A172 (cell line): ENCODE measurements around the gene GATB. TPM values are rescaled to one million over a fixed set of nuclear protein-coding genes. Genes with fewer than 3 reads are reported as not detected.
A peak's percentile ranks its signal among the peaks of the same experiment; 100 is the strongest.

Experiments used
- DNase-seq: peaks from one replicate; pipeline ENCODE4 v3.0.0-alpha.2; 2015; ENCODE audit warnings: low spot score
- total RNA-seq: library from RNA; depleted of rRNA; stranded (reverse); fragments of >200 nt; shearing (Covaris generic); gene quantifications from 2 replicates; pipeline ENCODE4 v1.2.3, GENCODE V29; 2014

The GATB gene
- total RNA-seq, 1 experiment from 2014 or later = 22.6 TPM

DNA sequence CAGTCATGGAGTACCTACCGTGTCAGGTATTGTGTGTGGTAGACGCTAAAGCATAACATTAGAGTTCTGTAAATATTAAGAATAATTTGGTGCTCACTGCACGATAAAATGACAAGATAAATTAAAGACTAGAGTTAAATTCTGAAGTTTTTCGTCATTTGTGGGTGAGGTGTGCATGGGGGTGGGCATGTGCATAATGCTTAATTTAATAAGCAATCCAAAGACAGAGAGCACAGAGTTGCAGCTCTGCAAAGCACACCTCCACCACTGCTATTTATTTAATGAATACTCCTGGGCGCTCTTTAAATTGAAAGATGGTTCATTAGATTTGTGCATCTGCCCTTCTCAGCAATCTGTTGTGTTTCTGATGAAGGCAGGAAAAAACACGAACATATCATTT, 62.6 kb downstream of the GATB start:
- DNase-seq = no peak

DNA sequence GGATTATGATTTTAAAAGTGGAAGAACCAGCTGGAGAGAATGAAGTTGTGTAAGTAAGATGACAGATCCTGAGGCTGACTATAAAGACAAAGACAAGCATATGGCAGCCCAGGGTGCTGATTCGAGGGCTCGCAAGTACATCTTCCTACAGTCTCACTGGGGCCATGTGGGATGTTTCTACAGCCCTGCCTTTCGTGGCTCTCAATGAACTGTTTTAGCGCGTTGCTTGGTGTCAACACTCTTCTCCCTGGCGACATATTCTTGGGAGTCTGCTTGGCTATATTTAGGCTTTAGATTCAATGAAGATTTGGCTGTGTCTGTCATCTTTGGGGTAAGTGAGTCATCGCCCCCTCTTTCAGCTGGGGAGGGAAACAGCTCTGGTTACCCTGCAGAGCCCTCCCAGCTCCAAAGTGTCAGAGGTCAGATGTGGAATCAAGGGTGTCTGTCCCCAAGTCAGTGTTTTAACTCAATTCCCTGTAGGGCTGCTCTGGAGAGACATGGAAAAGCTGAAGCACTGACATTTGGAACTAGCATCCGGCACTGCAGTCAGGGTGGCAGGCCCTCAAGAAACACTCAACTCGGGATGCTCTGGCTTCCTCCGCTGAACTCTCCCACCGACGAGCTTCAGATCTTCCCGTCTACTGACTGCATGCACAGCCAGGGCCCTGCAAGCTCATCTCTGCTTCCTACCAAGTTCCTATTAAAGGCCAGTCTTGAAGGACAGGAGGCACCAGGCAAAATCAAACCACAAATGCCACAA, 65.7 kb downstream of the GATB start:
- no peak for DNase-seq

GRCh38 chr4:151692821-151693673, 67.8 kb downstream of the GATB start:
- DNase-seq = no peak

DNA sequence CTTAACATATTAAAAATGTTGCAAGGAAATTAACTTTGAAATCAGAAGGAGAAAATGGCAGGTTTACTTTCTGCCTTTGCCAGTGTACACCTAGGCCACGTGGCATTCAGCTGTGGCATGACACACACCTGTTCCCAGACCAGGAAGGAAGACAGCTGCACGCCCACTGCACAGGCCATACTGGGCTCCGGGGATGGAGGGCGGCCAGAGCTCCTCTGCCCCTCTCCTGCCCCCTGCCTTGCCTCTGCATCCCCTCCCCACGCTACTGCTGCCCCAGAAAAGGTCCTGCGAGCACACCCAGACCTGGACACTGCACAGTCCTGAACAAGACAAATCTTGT, 68.4 kb downstream of the GATB start:
- DNase-seq = no peak

DNA sequence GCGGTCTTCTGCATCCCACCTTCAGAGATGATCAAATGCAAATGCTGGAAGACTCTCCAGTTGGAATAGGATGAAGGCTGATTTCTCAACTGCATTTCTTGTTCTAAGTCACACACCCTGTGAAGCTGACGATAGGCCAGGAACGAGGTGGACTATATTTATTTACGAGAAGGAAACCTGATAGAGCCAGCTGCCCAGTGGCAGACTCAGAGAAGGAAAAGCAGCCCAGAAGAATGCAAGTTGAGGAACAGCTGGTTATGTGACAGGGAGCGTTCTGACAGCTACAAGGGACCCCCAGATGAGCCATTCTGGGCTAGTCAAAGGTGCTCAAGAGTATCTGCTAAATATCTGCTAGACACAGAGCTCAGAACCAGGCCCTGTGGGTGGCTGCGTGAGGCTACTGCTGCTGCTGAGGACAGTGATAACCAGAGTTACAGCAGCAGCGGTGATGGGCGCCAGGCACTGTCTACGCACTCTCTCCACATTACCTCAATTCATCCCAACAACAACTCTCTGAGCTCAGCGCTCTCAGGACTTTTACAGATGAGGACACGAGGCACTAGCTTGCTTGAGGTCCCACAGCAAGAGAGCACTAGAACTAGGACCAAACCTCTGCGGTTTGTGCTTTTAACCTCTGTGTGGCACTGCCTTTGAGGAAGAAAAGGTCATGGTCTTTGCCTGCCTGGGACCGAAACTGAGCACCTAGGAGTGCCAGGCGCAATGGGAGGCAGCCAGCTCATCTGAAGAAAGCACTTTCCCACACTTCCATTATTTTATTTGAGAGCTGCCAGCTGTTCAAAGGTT, 69.0 kb downstream of the GATB start:
- no peak for DNase-seq

GRCh38 chr4:151690876-151691275, 69.9 kb downstream of the GATB start:
- no peak for DNase-seq

DNA sequence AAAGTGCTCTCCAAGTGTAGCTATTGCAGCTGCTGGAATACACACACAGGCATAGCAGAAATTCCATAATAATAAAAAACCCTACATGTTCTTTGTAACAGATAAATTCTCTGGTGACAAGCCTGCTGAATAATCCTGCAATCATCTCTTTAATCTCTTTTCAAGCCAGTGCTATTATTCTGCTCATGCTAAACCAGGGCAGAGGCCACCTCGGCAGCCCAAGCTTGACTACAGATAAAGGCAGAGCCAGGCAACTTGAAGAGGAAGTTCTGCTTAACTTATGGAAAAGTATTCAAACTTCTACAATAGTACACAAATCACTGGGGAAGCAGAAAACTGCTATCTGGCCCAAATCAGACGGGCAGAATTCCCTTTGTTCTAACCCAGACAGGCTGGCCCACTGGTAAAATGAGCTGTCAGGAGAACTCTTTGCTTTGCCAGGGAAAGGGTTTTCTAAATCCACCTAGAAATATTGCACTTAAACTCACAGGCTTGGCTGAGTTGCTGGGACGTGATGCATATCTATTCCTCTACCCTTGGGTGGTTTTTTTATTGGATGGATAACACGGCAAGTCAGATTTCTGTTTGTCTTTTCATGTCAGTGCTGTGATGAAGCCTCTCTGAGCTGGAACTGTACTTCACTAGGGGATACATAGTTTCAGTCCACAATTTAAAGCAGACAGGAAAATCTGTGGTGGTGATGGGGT, 70.5 kb downstream of the GATB start:
- no peak for DNase-seq

DNA sequence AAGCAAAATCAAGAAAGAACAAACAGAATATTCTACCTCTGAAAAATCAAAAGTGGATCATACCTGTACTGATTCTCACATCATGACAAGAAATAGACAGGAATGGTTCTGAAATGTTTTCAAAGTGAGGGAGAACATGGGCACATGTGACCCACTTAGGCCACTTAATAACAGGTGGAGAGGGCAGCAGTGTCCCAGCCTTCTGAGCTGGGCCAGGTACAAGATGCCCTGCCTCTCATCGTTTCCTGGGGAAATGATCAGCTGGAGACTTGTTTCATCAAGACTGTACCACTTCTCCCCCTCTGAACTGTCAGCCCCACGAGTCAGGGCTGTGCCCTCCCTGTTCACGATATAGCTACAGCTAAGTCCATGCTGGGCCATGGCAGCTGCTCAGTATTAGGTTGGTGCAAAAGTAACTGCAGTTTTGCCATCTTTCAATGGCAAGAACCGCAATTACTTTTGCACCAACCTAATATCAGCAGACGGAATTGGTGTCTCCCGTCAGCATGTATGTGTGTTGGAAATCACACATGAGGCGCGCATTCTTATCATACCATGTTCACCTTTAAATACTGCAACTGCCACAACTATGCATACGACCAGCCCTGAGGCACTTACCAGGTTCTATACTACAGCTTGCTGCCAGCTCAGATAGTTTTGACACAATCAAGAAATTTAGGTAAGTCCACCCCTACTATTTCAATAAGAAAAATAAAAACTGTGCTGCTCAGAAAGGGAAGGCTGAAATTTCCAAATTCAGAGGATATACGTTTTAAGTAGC, 71.4 kb downstream of the GATB start:
- DNase-seq = no peak

DNA sequence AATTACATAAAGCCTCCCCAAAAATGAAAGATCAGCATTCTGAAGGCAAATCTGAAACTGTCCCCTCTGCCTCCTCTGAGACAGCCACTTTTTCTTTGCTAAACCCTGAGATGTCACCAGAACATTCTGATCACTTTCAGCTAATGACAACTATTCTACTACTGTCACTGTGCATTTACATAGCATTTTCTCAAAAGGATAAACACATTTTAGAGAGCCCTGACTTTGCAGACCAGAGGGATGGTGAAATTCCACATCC, 72.1 kb downstream of the GATB start:
- no peak for DNase-seq

DNA sequence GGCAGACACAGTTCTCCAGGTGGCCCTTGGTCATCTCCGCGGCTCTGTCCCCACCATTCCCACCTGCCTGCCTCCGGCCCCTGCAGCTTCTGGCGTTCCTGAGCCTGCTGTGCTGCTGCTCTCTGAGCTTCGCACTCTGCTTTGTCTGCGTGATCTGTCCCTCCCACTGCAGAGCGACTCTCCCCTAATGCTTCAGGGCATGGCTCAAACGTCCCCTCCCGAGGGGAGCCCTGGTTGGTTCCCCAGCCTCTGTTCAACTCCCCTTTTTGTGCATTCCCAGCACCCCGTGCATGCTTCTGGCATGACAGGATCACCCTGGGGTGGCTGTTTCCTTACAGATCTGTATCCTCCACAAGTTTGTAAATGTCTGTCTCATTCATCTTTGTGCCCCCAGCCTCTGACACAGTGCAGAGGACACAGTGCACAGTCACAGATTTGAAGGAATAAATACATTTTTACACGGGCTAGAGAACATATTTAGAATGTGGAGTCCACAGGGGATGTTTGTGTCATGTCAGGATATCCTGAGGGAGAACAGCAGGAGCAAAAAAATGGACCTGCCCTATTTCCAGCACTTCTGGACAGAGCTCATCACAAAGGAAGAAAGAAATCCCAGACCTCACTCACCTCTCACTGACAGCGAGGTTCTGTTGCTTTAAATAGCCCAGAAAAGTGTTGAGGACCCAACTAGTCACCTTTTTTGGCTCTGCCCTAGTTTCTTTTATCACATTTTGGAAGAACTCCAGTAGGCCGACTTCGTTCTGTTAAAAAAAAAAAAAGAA, 72.6 kb downstream of the GATB start:
- DNase-seq = no peak

- DNase-seq = peak; percentile 19
These were observed 73.7 kb downstream of the GATB start for GRCh38 chr4:151687021-151687640.

DNA sequence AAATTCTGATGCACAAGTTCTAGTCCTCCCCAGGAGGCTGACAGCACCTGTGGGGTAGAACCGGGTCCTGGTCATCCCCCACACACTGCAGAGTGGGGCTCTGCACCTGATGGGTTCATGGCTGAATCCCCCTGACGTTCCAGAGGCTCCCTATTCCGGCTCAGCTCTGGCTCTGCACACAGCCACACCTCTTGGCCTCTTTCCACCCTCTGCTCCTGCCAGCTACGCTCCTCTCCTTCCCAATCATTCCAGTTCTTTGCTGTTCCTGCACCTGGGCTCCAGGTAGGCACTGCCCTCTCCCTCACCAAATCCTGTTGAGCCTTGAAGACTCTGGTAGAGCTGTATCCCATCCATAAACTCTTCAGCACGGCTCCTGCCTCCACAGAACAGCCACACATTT, 75.5 kb downstream of the GATB start:
- no peak for DNase-seq

DNA sequence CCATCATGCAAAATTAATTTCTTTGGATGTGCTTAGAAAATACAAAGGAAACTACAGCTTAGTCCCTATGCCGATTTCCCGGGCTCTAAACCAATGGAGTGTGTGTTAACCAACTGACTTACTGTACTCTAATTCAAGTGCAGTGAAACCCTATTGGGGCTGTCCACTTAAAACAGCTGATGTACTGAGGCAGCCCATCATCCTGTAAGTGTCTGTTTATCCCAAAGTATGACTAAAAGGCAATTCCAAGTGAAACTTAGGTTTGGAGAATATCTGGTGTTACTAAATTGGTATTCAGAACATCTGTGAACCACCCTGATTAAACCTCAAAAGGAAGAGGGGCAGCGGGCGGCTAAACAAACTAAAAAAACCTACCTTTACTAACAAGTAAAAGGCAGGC, 79.7 kb downstream of the GATB start:
- DNase-seq = no peak

DNA sequence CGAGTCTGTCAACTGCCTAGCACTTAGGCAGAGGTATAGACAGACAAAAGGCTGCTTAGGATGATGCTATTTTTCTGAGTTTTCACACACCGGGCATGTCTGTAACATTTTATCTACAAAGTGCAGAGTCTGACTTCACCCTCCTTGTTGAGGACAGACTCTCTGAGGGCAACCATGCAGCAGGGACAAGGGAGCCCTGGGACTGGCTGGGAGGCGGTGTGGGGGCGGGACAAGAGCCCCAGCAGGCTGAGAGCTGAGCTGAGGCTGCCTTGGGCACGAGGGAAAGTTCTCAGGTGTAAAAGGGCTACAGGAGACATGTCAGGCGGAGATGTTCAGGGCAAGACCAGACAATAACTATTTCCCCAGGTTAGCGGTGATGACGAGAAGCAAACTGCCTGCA, 81.6 kb downstream of the GATB start:
- DNase-seq = no peak

DNA sequence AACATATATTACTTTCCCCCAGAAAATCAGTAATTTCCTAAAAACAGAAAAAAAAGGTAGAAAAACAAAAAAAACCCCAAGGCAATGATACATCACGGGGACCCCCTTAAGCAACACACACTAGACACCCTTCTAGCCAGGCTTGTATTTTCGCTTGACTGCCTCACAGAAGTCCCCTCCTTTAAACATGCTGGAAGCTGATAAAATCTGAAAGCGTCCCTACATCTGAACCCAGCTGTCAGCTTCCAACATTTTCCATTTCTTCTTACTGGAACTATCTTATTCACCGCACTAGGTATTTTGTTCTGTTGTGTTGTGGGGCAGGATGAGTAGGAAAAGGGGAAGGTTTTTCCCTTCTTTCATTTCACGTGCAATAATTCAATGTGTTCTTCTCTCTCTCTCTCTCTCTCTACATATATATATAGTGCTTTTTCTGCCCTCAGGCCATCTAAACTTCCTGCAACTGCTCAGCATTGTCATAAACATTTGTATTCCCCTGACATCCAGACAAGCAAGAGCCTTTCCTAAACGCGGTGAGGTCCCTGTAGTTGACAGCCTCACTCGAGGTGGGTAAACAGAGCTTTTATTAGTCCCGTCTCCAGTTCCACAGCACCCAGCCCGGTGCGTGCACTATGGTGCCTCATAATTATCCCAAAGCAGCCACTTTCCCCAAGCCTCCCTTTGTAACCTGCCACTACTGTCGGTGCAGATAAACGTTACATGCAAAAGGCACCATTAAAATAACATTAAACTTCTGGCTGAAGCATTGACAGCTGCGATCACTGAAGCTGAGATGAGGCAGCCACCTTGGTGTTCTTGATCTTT, 82.5 kb downstream of the GATB start:
- no peak for DNase-seq

- DNase-seq = no peak
These were observed 83.6 kb downstream of the GATB start for GRCh38 chr4:151677193-151677592.

DNA sequence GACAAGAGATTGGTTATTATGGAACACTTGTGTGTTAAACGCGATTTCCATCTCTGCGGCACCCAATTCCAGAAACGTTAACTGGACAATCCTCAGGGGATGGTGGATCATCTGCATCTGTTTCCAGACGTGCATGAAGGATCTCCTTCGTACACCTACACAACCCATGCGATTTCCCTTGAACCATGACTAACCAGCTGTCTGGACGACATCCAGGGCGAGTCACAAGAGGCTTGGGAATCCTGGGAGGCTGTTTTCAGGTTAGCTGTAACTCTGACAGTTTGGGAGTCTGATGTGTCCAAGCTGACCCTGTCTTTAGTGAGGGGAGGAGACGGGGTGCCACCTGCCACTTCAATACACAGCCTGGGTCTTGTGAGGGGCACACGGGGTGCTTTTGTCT, 84.5 kb downstream of the GATB start:
- peak; percentile 65 for DNase-seq

GRCh38 chr4:151675411-151675971, 85.3 kb downstream of the GATB start:
- no peak for DNase-seq
